IMR-90 (cell line): ENCODE results near the gene MLLT1. TPM values are rescaled to one million over a fixed set of nuclear protein-coding genes. Genes with fewer than 3 reads are reported as not detected.

ENCODE experiments used
- ATAC-seq: fragments of 200-7000 bp; cut with Tn5 transposase; 2 replicates; pipeline ENCODE4 v1.9.1; 2020; ENCODE audit warnings: low read depth, mild to moderate bottlenecking, moderate library complexity
- BruUV-seq: library from RNA; stranded (reverse); fragments of 400-500 nt; replicated peaks from 2 replicates; lab custom pipeline; 2021; lab: Mats Ljungman, UMichigan
- CTCF ChIA-PET: fragments of 300-600 bp; formaldehyde crosslinking; extraction: SDS; loops from one replicate; lab custom pipeline; 2021; ENCODE audit warnings: antibody characterized with exemption; lab: Yijun Ruan, JAX
- POLR2A ChIA-PET: fragments of 300-600 bp; sonication (Branson Sonifier 250); formaldehyde crosslinking; loops from one replicate; lab custom pipeline; 2022; ENCODE audit warnings: antibody characterized with exemption; ENCODE audit not compliant: unreplicated experiment; lab: Charles Lee
- DNase-seq: peaks from one replicate; pipeline ENCODE4 v3.0.0; 2013
- H2AFZ ChIP-seq: replicated peaks from 2 replicates; pipeline ENCODE3; 2013; ENCODE audit warnings: low read length, mild to moderate bottlenecking; ENCODE audit not compliant: poor library complexity
- H2AK5ac ChIP-seq: 2 replicates; pipeline ENCODE4 v1.6.1; 2013; ENCODE audit warnings: low read depth, low read length, inconsistent platforms
- H2AK9ac ChIP-seq: replicated peaks from 2 replicates; pipeline ENCODE3; 2013; ENCODE audit warnings: mild to moderate bottlenecking, low read depth, low read length, moderate library complexity; ENCODE audit not compliant: poor library complexity
- H2BK120ac ChIP-seq: 2 replicates; pipeline ENCODE4 v1.6.1; 2013; ENCODE audit warnings: low read depth, low read length, inconsistent platforms
- H2BK15ac ChIP-seq: 3 replicates; pipeline ENCODE4 v1.6.1; 2013; ENCODE audit warnings: low read depth, low read length, inconsistent platforms
- H2BK20ac ChIP-seq: 2 replicates; pipeline ENCODE4 v1.6.1; 2013; ENCODE audit warnings: low read depth, mild to moderate bottlenecking, inconsistent platforms, low read length, moderate library complexity
- H2BK5ac ChIP-seq: 2 replicates; pipeline ENCODE4 v1.6.1; 2013; ENCODE audit warnings: mild to moderate bottlenecking, low read depth, low read length, inconsistent platforms; ENCODE audit not compliant: poor library complexity, severe bottlenecking
- H3K14ac ChIP-seq: replicated peaks from 2 replicates; pipeline ENCODE4 v1.6.1; 2013; ENCODE audit warnings: low read depth, low read length, inconsistent platforms
- H3K18ac ChIP-seq: 2 replicates; pipeline ENCODE4 v1.6.1; 2013; ENCODE audit warnings: low read depth, low read length, control low read depth
- H3K23ac ChIP-seq: 2 replicates; pipeline ENCODE4 v1.6.1; 2013; ENCODE audit warnings: low read depth, low read length, inconsistent platforms
- H3K27ac ChIP-seq: 2 replicates; pipeline ENCODE4 v1.5.1; 2013; ENCODE audit warnings: mild to moderate bottlenecking, control low read depth, low read length; ENCODE audit not compliant: insufficient read depth
- H3K27me3 ChIP-seq: 2 replicates; pipeline ENCODE4 v1.6.1; 2013; ENCODE audit warnings: low read length; ENCODE audit not compliant: control insufficient read depth, insufficient read depth
- H3K36me3 ChIP-seq: 2 replicates; pipeline ENCODE4 v1.6.1; 2013; ENCODE audit warnings: low read length, mixed read lengths; ENCODE audit not compliant: control insufficient read depth, insufficient read depth
- H3K4ac ChIP-seq: 2 replicates; pipeline ENCODE4 v1.6.1; 2013; ENCODE audit warnings: low read depth, low read length, inconsistent platforms
- H3K4me1 ChIP-seq: 2 replicates; pipeline ENCODE4 v1.6.1; 2013; ENCODE audit warnings: low read length, mixed read lengths; ENCODE audit not compliant: control insufficient read depth, insufficient read depth
- H3K4me2 ChIP-seq: 2 replicates; pipeline ENCODE4 v1.6.1; 2013; ENCODE audit warnings: low read depth, mild to moderate bottlenecking, control low read depth, low read length, moderate library complexity
- H3K4me3 ChIP-seq: 2 replicates; pipeline ENCODE4 v1.5.1; 2013; ENCODE audit warnings: low read depth, mild to moderate bottlenecking, control low read depth, low read length, moderate library complexity; ENCODE audit not compliant: insufficient read depth
- H3K56ac ChIP-seq: 2 replicates; pipeline ENCODE4 v1.6.1; 2013; ENCODE audit warnings: low read length, inconsistent platforms; ENCODE audit not compliant: insufficient read depth; ENCODE audit errors: extremely low read depth
- H3K79me1 ChIP-seq, 2 experiments: 2 replicates each; pipeline ENCODE4 v1.6.1; 2013; ENCODE audit warnings: low read length in 2 of 2, inconsistent platforms in 1 of 2, low read depth in 1 of 2
- H3K9ac ChIP-seq: 2 replicates; pipeline ENCODE4 v1.6.1; 2013; ENCODE audit warnings: low read depth, low read length, control low read depth
- H3K9me1 ChIP-seq: 2 replicates; pipeline ENCODE4 v1.6.1; 2013; ENCODE audit warnings: low read length, inconsistent platforms; ENCODE audit not compliant: insufficient read depth
- H3K9me3 ChIP-seq: 2 replicates; pipeline ENCODE4 v1.6.1; 2013; ENCODE audit warnings: low read length; ENCODE audit not compliant: control insufficient read depth, insufficient read depth
- H4K20me1 ChIP-seq: 2 replicates; pipeline ENCODE4 v1.6.1; 2013; ENCODE audit warnings: low read length, inconsistent platforms; ENCODE audit not compliant: insufficient read depth
- H4K5ac ChIP-seq: 2 replicates; pipeline ENCODE4 v1.6.1; 2013; ENCODE audit warnings: mild to moderate bottlenecking, low read depth, low read length, control low read depth
- H4K8ac ChIP-seq, 2 experiments: 2 replicates each; pipeline ENCODE4 v1.6.1; 2013; ENCODE audit warnings: low read depth in 2 of 2, low read length in 2 of 2, control low read depth in 1 of 2, inconsistent platforms in 1 of 2
- H4K91ac ChIP-seq: 2 replicates; pipeline ENCODE4 v1.6.1; 2013; ENCODE audit warnings: low read depth, low read length, inconsistent platforms; ENCODE audit not compliant: insufficient read depth
- BHLHE40 ChIP-seq: fragments of 150-350 bp; IDR thresholded peaks from 2 replicates; pipeline ENCODE4 v1.6.1; 2016; ENCODE audit warnings: mild to moderate bottlenecking, low read depth, low read length
- CHD1 ChIP-seq: IDR thresholded peaks from 2 replicates; pipeline ENCODE4 v1.6.1; 2012; ENCODE audit warnings: low read depth, low read length, improper control_type of control experiment
- ELK1 ChIP-seq: fragments of 150-350 bp; IDR thresholded peaks from 2 replicates; pipeline ENCODE4 v1.6.1; 2016; ENCODE audit warnings: low read depth, mild to moderate bottlenecking, low read length, moderate library complexity, borderline replicate concordance
- FOS ChIP-seq: fragments of 150-350 bp; IDR thresholded peaks from 2 replicates; pipeline ENCODE4 v1.6.1; 2016; ENCODE audit warnings: low read depth, low read length
- MAFK ChIP-seq: IDR thresholded peaks from 2 replicates; pipeline ENCODE4 v1.6.1; 2012; ENCODE audit warnings: low read depth, low read length, improper control_type of control experiment
- MAZ ChIP-seq: IDR thresholded peaks from 2 replicates; pipeline ENCODE4 v1.6.1; 2012; ENCODE audit warnings: low read depth, mild to moderate bottlenecking, low read length, improper control_type of control experiment, moderate library complexity, borderline replicate concordance
- MXI1 ChIP-seq: IDR thresholded peaks from 2 replicates; pipeline ENCODE4 v1.6.1; 2012; ENCODE audit warnings: low read depth, mild to moderate bottlenecking, low read length, moderate library complexity, borderline replicate concordance
- NFE2L2 ChIP-seq: fragments of 150-350 bp; IDR thresholded peaks from 2 replicates; pipeline ENCODE4 v1.6.1; 2016; ENCODE audit warnings: low read depth, mild to moderate bottlenecking, low read length
- POLR2A ChIP-seq: IDR thresholded peaks from 2 replicates; pipeline ENCODE4 v1.6.1; 2012; ENCODE audit warnings: mild to moderate bottlenecking, low read depth, low read length
- RAD21 ChIP-seq: IDR thresholded peaks from 2 replicates; pipeline ENCODE4 v1.6.1; 2012; ENCODE audit warnings: low read length, improper control_type of control experiment
- RCOR1 ChIP-seq: IDR thresholded peaks from 2 replicates; pipeline ENCODE4 v1.6.1; 2012; ENCODE audit warnings: mild to moderate bottlenecking, low read length, improper control_type of control experiment; ENCODE audit not compliant: insufficient replicate concordance
- RFX5 ChIP-seq: IDR thresholded peaks from 2 replicates; pipeline ENCODE4 v1.8.0; 2012; ENCODE audit warnings: low read depth, mild to moderate bottlenecking, low read length, moderate library complexity
- SMC3 ChIP-seq: fragments of 150-350 bp; IDR thresholded peaks from 2 replicates; pipeline ENCODE4 v1.6.1; 2016; ENCODE audit warnings: low read depth, mild to moderate bottlenecking, antibody characterized with exemption, low read length, moderate library complexity
- USF2 ChIP-seq: fragments of 150-350 bp; IDR thresholded peaks from 2 replicates; pipeline ENCODE4 v1.6.1; 2017; ENCODE audit warnings: mild to moderate bottlenecking, antibody characterized with exemption, low read length, low read depth
- WGBS, 2 experiments: methylation state at CpG; one replicate each; pipeline versions ENCODE4 v1.1.5 to v1.1.7; 2013; ENCODE audit warnings: missing lambda C conversion rate in 2 of 2; ENCODE audit not compliant: insufficient read length in 1 of 2; ENCODE audit errors: extremely low coverage in 2 of 2; 5-methylcytosine and 5-hydroxymethylcytosine counted together
- dilution Hi-C: fragments of 300-500 bp; cut with HindIII; formaldehyde crosslinking; loops from one replicate; pipeline ENCODE4 v1.14.3; 2018; ENCODE audit warnings: low sequenced_read_pairs; ENCODE audit not compliant: unreplicated experiment
- in situ Hi-C: fragments of 300-500 bp; cut with MboI; formaldehyde crosslinking; loops from 3 replicates; pipeline ENCODE4 v1.14.3; 2019; ENCODE audit warnings: low sequenced_read_pairs, inconsistent platforms, mixed read lengths
- intact Hi-C: fragments of 100-400 bp; cut with micrococcal nuclease; formaldehyde crosslinking; loops from 2 replicates; pipeline ENCODE4 v1.10.0; 2022
- polyA plus RNA-seq, 3 experiments: library from polyadenylated mRNA; depleted of rRNA; stranded (reverse); fragments of >200 nt; gene quantifications; 2 replicates each; pipeline ENCODE4 v1.2.3, GENCODE V29; 2012; ENCODE audit warnings: low replicate concordance in 1 of 3
- total RNA-seq: library from RNA; depleted of rRNA; stranded (reverse); fragments of >200 nt; gene quantifications from 2 replicates; pipeline ENCODE4 v1.2.3, GENCODE V29; 2012

MLLT1 gene
- total and polyA plus RNA-seq, 2 of the 4 experiments (the other 2 are of a cell fraction) = 1.3 to 30.6 TPM

- TF ChIP-seq SMC3 = no peak
Measured at GRCh38 chr19:6221878-6222746, 57.7 kb downstream of the MLLT1 start (continued).

GRCh38 chr19:6221220-6221877 lies 58.4 kb downstream of the MLLT1 start:
- Histone ChIP-seq H3K9me3 (no peaks in the 10 kb centered on the region), H3K9me1 (no peaks in the 10 kb centered on the region), H3K79me1 (peaks cover 14 to 73% of the 10 kb centered on the region in 2 experiments), H3K18ac (no peak overlapping the region), H2BK15ac (no peak overlapping the region), H4K20me1 (peaks cover 43% of the 10 kb centered on the region), H4K5ac (no peak overlapping the region), H2BK120ac (no peak overlapping the region), H4K8ac (no peak overlapping the region), H3K27me3 (no peaks in the 10 kb centered on the region), H3K4me3 (no peak overlapping the region), H2AK9ac (peak overlapping the region; percentile 15), H2AK5ac (peak overlapping the region; percentile 78; the same call in 1 of the 2 replicates), H3K4ac (no peak overlapping the region; the same call in 1 of the 2 replicates), H3K23ac (no peak overlapping the region), H3K4me2 (no peak overlapping the region), H3K27ac (no peak overlapping the region), H3K14ac (no peak overlapping the region), H3K56ac (no peak overlapping the region), H3K36me3 (peaks cover 37% of the 10 kb centered on the region), H3K9ac (no peak overlapping the region), H2AFZ (peak overlapping the region; percentile 15), H2BK5ac (no peak overlapping the region), H4K91ac (no peak overlapping the region), H2BK20ac (no peak overlapping the region), H3K4me1 (peaks cover 16% of the 10 kb centered on the region)
- ATAC-seq (no peak), DNase-seq (no peak)
- no TSS peak for BruUV-seq
- dilution Hi-C loops = no loop called here
- ChIA-PET POLR2A (no interaction called here), CTCF (no interaction called here)
- in situ Hi-C loops = loop anchor here (10.0 kb wide), 1 partner anchor 53 kb away; the partner anchor contains the start of gene MLLT1
- WGBS, 2 experiments = 100% methylated on average over 1 of the region's 17 CpGs; no CpG with 5 or more reads in 1 of the 2 experiments
- intact Hi-C loops = no loop called here
- no peak for TF ChIP-seq BHLHE40
- TF ChIP-seq MAFK = no peak
- no peak for TF ChIP-seq RAD21
- no peak for TF ChIP-seq CHD1
- TF ChIP-seq ELK1 = no peak
- TF ChIP-seq SMC3 = no peak
- TF ChIP-seq RFX5 = no peak
- TF ChIP-seq FOS = no peak
- TF ChIP-seq POLR2A = no peak
- TF ChIP-seq USF2 = no peak
- no peak for TF ChIP-seq RCOR1
- TF ChIP-seq MXI1 = no peak
- TF ChIP-seq MAZ = no peak
- no peak for TF ChIP-seq NFE2L2
